Osteocyte (in vitro differentiated cells): ENCODE measurements around the gene IFI6. TPM values are rescaled to one million over a fixed set of nuclear protein-coding genes. Genes with fewer than 3 reads are reported as not detected.

Experiments
- DNase-seq: peaks from one replicate; pipeline ENCODE4 v3.0.0; 2021; ENCODE audit warnings: mixed read lengths; ENCODE audit not compliant: unreplicated experiment; ENCODE audit errors: extremely low spot score
- H3K27ac Mint-ChIP-seq: one replicate; pipeline ENCODE4 v1.8.0; 2021; ENCODE audit warnings: mild to moderate bottlenecking, mixed read lengths; ENCODE audit not compliant: unreplicated experiment
- H3K27me3 Mint-ChIP-seq: one replicate; pipeline ENCODE4 v1.8.0; 2021; ENCODE audit warnings: mixed read lengths; ENCODE audit not compliant: unreplicated experiment
- H3K36me3 Mint-ChIP-seq: one replicate; pipeline ENCODE4 v1.8.0; 2021; ENCODE audit warnings: mixed read lengths; ENCODE audit not compliant: unreplicated experiment
- H3K4me1 Mint-ChIP-seq: one replicate; pipeline ENCODE4 v1.8.0; 2021; ENCODE audit warnings: mixed read lengths; ENCODE audit not compliant: unreplicated experiment
- H3K4me3 Mint-ChIP-seq: one replicate; pipeline ENCODE4 v1.8.0; 2021; ENCODE audit warnings: mild to moderate bottlenecking, moderate library complexity, mixed read lengths; ENCODE audit not compliant: unreplicated experiment
- H3K9me3 Mint-ChIP-seq: one replicate; pipeline ENCODE4 v1.8.0; 2021; ENCODE audit warnings: mixed read lengths; ENCODE audit not compliant: unreplicated experiment
- total RNA-seq: library from RNA; stranded (reverse); gene quantifications from 2 replicates; pipeline ENCODE4 v1.2.1, GENCODE V29; 2021
- TF ChIP-seq, protein P1 (sequence below): fragments of 200-600 bp; sonication (generic); IDR thresholded peaks from 2 replicates; pipeline ENCODE4 v1.5.0; 2021; ENCODE audit warnings: antibody characterized with exemption, mild to moderate bottlenecking, moderate library complexity

IFI6 gene
- total RNA-seq, 1 donor from 2014 or later, result 54.1 TPM

DNA sequence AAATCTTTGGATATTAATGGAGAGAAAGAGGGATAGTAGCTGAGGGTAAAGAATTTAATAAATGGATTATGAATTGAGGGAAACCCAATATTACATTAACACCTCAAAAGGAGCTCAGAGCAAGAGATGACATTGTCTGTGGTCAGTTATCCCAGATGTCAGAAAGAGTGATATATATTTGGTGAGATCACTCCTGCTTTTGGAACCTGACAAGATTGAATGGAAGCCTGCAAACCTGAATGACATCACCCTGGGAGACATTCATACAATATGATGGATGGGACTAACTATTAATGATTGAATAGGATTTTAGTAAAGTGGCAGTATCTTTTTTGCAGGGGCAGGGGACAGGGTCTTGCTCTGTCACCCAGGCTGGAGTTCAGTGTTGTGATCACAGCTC is 6.8 kb upstream of the IFI6 start:
- Mint-ChIP-seq H3K27ac (no peak overlapping the region), H3K27me3 (peaks cover 5% of the 10 kb centered on the region), H3K4me3 (no peak overlapping the region), H3K9me3 (no peaks in the 10 kb centered on the region), H3K36me3 (no peaks in the 10 kb centered on the region), H3K4me1 (no peaks in the 10 kb centered on the region)
- DNase-seq, result no peak
- TF ChIP-seq, protein P1, sequence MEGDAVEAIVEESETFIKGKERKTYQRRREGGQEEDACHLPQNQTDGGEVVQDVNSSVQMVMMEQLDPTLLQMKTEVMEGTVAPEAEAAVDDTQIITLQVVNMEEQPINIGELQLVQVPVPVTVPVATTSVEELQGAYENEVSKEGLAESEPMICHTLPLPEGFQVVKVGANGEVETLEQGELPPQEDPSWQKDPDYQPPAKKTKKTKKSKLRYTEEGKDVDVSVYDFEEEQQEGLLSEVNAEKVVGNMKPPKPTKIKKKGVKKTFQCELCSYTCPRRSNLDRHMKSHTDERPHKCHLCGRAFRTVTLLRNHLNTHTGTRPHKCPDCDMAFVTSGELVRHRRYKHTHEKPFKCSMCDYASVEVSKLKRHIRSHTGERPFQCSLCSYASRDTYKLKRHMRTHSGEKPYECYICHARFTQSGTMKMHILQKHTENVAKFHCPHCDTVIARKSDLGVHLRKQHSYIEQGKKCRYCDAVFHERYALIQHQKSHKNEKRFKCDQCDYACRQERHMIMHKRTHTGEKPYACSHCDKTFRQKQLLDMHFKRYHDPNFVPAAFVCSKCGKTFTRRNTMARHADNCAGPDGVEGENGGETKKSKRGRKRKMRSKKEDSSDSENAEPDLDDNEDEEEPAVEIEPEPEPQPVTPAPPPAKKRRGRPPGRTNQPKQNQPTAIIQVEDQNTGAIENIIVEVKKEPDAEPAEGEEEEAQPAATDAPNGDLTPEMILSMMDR, result no peak

DNA sequence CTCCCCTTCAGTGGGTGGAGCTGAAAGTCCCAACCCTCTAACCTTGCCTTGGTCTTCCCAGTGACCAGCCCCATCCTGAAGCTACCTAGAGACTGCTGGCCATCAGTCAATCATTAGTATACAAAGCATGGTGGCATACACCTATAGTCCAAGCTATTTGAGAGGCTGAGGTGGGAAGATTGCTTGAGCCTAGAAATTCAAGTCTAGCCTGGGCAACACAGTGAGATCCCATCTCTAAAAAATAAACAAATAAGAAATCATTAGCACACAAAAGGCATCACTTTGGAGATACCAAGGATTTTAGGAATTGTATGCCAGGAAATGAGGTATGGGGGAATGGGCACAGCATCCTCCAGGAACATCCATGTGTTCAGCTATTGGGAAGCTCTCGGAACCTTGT is 4.4 kb upstream of the IFI6 start:
- Mint-ChIP-seq H3K27me3 (no peaks in the 10 kb centered on the region), H3K4me1 (peaks cover 20% of the 10 kb centered on the region), H3K9me3 (no peaks in the 10 kb centered on the region), H3K36me3 (no peaks in the 10 kb centered on the region), H3K4me3 (no peak overlapping the region), H3K27ac (no peak overlapping the region)
- TF ChIP-seq, protein P1, result no peak
- DNase-seq, result no peak

DNA sequence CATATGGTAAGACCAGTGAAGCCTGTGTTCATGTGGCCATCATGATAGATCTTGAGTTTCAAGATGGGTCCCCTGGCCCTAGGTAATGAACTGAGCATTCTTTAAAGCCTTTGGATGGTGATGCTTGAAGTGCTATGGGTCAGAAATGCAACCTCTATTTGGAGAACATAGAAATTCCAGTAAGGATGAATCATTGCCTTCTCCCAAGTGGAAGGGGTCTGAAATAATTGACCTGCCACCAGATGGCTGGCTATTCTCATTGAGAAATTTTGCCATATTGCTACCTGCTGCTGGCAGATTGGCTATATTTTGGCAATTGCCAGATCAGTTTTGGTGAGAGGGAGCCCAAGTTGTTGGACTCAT is 739 bp upstream of the IFI6 start:
- DNase-seq, result no peak
- no peaks in the 10 kb centered on the region for H3K36me3 Mint-ChIP-seq
- H3K27ac Mint-ChIP-seq, result peak overlapping the region; percentile 95
- H3K4me1 Mint-ChIP-seq, result peaks cover 36% of the 10 kb centered on the region
- H3K9me3 Mint-ChIP-seq, result no peaks in the 10 kb centered on the region
- peak overlapping the region; percentile 81 for H3K4me3 Mint-ChIP-seq
- H3K27me3 Mint-ChIP-seq, result no peaks in the 10 kb centered on the region
- TF ChIP-seq, protein P1, result no peak

DNA sequence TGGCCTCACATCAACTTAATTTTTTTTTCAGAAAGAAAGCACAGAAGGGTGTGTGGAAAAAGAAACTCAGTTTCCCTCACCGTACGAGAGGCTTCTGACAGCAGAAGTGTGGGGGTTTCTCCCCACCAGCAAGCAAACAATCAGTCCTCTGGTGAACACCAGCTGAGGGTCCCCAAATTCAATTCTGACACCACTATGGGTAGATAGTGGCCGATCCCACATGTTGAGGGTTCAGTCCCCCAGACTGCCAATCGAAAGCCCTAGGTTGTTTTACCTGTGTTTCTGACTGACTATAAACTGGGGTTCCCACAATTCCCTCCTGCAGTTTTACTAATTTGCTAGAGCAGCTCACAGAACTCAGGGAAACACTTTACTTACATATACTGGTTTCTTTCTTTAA is 2.1 kb downstream of the IFI6 start:
- Mint-ChIP-seq H3K36me3 (peaks cover 3% of the 10 kb centered on the region), H3K4me1 (peaks cover 36% of the 10 kb centered on the region), H3K9me3 (no peaks in the 10 kb centered on the region), H3K4me3 (no peak overlapping the region), H3K27me3 (no peaks in the 10 kb centered on the region), H3K27ac (no peak overlapping the region)
- TF ChIP-seq, protein P1, result no peak
- DNase-seq, result no peak

DNA sequence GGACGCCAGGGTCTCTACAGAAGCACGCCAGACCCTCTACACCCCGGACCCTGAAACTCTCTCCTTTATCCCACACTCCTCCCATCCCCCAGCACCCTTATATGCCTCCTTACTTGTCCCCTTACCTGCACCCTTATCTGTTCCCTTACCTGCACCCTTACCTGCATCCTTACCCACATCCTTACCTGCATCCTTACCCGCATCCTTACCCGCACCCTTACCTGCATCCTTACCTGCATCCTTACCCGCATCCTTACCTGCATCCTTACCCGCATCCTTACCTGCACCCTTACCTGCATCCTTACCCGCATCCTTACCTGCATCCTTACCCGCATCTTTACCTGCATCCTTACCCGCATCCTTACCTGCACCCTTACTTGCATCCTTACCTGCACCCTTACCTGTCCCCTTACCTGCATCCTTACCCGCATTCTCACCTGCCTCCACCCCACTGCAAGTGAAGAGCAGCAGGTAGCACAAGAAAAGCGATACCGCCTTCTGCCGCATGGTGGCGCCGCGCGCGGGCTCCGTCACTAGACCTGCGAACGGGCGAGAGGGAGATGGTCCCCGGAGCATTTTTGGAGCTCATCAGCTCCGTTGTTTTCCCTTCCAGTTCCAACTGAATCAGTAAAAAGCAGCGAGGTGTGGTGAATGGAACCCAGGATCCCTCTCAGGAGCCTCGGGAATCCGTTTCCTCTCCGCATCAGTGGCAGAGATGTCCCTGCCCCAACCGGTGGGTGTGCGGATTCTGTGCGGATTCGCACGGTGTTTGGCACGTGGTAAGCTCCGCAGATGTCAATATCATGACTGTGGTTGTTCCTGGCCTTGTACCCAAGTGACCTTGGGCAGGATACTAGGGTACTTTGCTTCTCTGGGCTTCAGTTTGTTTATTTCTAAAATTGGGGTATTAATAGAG is 2.9 kb downstream of the IFI6 start:
- peak overlapping the region; percentile 31 for H3K27ac Mint-ChIP-seq
- H3K4me3 Mint-ChIP-seq, result peak overlapping the region; percentile 72

More for the DNA sequence above, 2.9 kb downstream of the IFI6 start:
- Mint-ChIP-seq H3K27me3 (no peaks in the 10 kb centered on the region), H3K9me3 (no peaks in the 10 kb centered on the region), H3K36me3 (peaks cover 3% of the 10 kb centered on the region), H3K4me1 (peaks cover 36% of the 10 kb centered on the region)
- peak; percentile 92 for DNase-seq
- TF ChIP-seq, protein P1, result peak; percentile 87
